CD4-positive, alpha-beta T cell (primary cell): ENCODE results near the gene TXNDC5. TPM values are rescaled to one million over a fixed set of nuclear protein-coding genes. Genes with fewer than 3 reads are reported as not detected.

Experiments used
- ATAC-seq: fragments of 200-7000 bp; cut with Tn5 transposase; one replicate; pipeline ENCODE4 v1.10.0; 2022; ENCODE audit warnings: mild to moderate bottlenecking; ENCODE audit not compliant: poor library complexity
- CTCF ChIA-PET: fragments of 350-600 bp; sonication (Branson Sonifier 250); formaldehyde crosslinking; loops from one replicate; lab custom pipeline; 2021; ENCODE audit warnings: antibody characterized with exemption, inconsistent platforms; lab: Charles Lee
- POLR2A ChIA-PET: fragments of 350-600 bp; sonication (Branson Sonifier 250); formaldehyde crosslinking; loops from one replicate; lab custom pipeline; 2021; ENCODE audit warnings: antibody characterized with exemption, inconsistent platforms; lab: Charles Lee
- DNase-seq, 14 experiments: peaks; one replicate each; pipeline ENCODE4 v3.0.0-alpha.2; 2013 to 2020; ENCODE audit warnings: mixed read lengths in 2 of 14
- H3K27ac ChIP-seq, 2 donors: one replicate each; pipeline versions ENCODE4 v1.5.1 to v1.7.0; 2013; ENCODE audit warnings: low read length in 2 of 2, low read depth in 1 of 2, mild to moderate bottlenecking in 1 of 2
- H3K27me3 ChIP-seq, 2 experiments: 1 replicate in 1 of 2; 2 replicates in 1 of 2; pipeline versions ENCODE4 v1.6.1 to v1.7.0; 2013; ENCODE audit warnings: low read length in 2 of 2, control low read depth in 1 of 2, mild to moderate bottlenecking in 1 of 2, moderate library complexity in 1 of 2; ENCODE audit not compliant: insufficient read depth in 2 of 2, control insufficient read depth in 1 of 2
- H3K36me3 ChIP-seq: one replicate; pipeline ENCODE4 v1.6.1; 2013; ENCODE audit warnings: low read length, control low read depth; ENCODE audit not compliant: insufficient read depth
- H3K4me1 ChIP-seq: one replicate; pipeline ENCODE4 v1.6.1; 2013; ENCODE audit warnings: low read length, control low read depth; ENCODE audit not compliant: insufficient read depth
- H3K4me3 ChIP-seq: one replicate; pipeline ENCODE4 v1.5.1; 2013; ENCODE audit warnings: mild to moderate bottlenecking, low read length, moderate library complexity
- H3K9me3 ChIP-seq, 2 experiments: 1 replicate in 1 of 2; 2 replicates in 1 of 2; pipeline versions ENCODE4 v1.6.1 to v1.7.0; 2013; ENCODE audit warnings: low read length in 2 of 2, mild to moderate bottlenecking in 2 of 2, control low read depth in 1 of 2, moderate library complexity in 1 of 2; ENCODE audit not compliant: control insufficient read depth in 1 of 2, insufficient read depth in 1 of 2
- H3K27ac Mint-ChIP-seq: one replicate; pipeline ENCODE4 v1.8.0; 2020; ENCODE audit warnings: mixed read lengths
- H3K27me3 Mint-ChIP-seq: one replicate; pipeline ENCODE4 v1.8.0; 2021; ENCODE audit warnings: mixed read lengths
- H3K36me3 Mint-ChIP-seq: one replicate; pipeline ENCODE4 v1.8.0; 2021; ENCODE audit warnings: low read depth, mixed read lengths
- H3K4me1 Mint-ChIP-seq: one replicate; pipeline ENCODE4 v1.8.0; 2021; ENCODE audit warnings: low read depth, mixed read lengths
- H3K4me3 Mint-ChIP-seq: one replicate; pipeline ENCODE4 v1.8.0; 2020; ENCODE audit warnings: mild to moderate bottlenecking, mixed read lengths
- H3K9me3 Mint-ChIP-seq: one replicate; pipeline ENCODE4 v1.8.0; 2020; ENCODE audit warnings: mixed read lengths
- intact Hi-C, 2 experiments: fragments of 100-400 bp; cut with DNase I in 1 of 2; cut with micrococcal nuclease in 1 of 2; formaldehyde crosslinking; loops; one replicate each; pipeline versions ENCODE4 v1.15.1 to v1.9.0; 2023 to 2025; cut with DNase I, micrococcal nuclease
- total RNA-seq, 174 experiments: library from RNA in 2 of 174; stranded (reverse) in 2 of 174; gene quantifications; one replicate each; pipeline ENCODE4 v1.2.3 and lab custom pipeline; 2021 to 2026
- TF ChIP-seq, protein P1 (sequence below): fragments of 200-600 bp; IDR thresholded peaks from one replicate; pipeline ENCODE4 v1.8.0; 2022; ENCODE audit warnings: antibody characterized with exemption, mild to moderate bottlenecking

The TXNDC5 gene
- total RNA-seq, 2 experiments from 2014 or later, result 4.2 to 7.8 TPM

DNA sequence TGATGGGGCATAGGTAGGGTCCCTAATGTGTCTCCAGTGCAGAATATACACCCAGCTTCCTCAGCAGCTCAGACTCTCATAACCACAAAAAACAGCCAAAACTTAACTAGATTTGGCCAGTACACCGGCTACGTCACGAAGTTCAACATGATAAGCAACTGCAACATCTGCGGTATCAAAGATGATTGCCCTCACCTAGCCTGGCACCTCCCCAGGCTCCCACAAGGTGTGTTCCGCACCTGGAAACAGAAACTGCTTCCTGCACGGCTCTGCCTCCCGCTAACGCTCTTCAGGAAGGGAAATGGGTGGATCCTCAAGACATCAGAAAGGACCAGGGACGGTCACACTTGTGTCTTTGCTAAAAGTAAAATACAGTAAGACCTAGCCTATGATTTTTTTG, 9.5 kb downstream of the TXNDC5 start:
- Mint-ChIP-seq H3K4me3 (no peak overlapping the region), H3K4me1 (no peaks in the 10 kb centered on the region), H3K9me3 (no peaks in the 10 kb centered on the region), H3K36me3 (peaks cover 82% of the 10 kb centered on the region), H3K27me3 (no peaks in the 10 kb centered on the region), H3K27ac (no peak overlapping the region)
- H3K27me3 ChIP-seq, result no peaks in the 10 kb centered on the region
- DNase-seq, result no peak
- H3K4me3 ChIP-seq, result no peak overlapping the region
- H3K9me3 ChIP-seq, result no peaks in the 10 kb centered on the region
- intact Hi-C loops, result no loop called here
- H3K4me1 ChIP-seq, result no peaks in the 10 kb centered on the region
- TF ChIP-seq, protein P1, sequence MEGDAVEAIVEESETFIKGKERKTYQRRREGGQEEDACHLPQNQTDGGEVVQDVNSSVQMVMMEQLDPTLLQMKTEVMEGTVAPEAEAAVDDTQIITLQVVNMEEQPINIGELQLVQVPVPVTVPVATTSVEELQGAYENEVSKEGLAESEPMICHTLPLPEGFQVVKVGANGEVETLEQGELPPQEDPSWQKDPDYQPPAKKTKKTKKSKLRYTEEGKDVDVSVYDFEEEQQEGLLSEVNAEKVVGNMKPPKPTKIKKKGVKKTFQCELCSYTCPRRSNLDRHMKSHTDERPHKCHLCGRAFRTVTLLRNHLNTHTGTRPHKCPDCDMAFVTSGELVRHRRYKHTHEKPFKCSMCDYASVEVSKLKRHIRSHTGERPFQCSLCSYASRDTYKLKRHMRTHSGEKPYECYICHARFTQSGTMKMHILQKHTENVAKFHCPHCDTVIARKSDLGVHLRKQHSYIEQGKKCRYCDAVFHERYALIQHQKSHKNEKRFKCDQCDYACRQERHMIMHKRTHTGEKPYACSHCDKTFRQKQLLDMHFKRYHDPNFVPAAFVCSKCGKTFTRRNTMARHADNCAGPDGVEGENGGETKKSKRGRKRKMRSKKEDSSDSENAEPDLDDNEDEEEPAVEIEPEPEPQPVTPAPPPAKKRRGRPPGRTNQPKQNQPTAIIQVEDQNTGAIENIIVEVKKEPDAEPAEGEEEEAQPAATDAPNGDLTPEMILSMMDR, result no peak
- no peak for ATAC-seq
- ChIA-PET POLR2A (no interaction called here), CTCF (no interaction called here)
- no peak overlapping the region for H3K27ac ChIP-seq
- H3K36me3 ChIP-seq, result peaks cover 57% of the 10 kb centered on the region

DNA sequence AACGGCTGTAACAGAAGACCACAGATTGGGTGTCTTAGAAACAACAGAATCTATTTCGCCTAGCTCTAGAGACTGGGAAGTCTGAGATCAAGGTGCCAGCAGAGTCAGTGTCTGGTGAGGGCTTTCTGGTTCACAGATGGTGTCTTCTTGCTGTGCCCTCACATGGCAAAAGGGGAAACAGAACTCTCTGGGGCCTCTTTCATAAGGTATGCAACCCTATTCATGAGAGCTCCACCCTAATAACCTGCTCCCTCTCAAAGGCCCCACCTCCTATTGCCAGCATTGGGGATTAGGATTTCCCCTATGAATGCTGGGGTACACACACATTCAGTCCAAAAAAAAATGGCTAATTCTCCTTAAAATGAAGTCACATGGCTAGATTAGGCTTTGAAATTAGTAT, 10.0 kb downstream of the TXNDC5 start:
- TF ChIP-seq, protein P1, result no peak
- Histone ChIP-seq H3K36me3 (peaks cover 61% of the 10 kb centered on the region), H3K27ac (no peak overlapping the region), H3K9me3 (no peaks in the 10 kb centered on the region), H3K4me3 (no peak overlapping the region), H3K4me1 (no peaks in the 10 kb centered on the region), H3K27me3 (no peaks in the 10 kb centered on the region)
- H3K4me1 Mint-ChIP-seq, result no peaks in the 10 kb centered on the region
- no peak for DNase-seq
- intact Hi-C loops, result no loop called here
- no peaks in the 10 kb centered on the region for H3K9me3 Mint-ChIP-seq
- H3K27ac Mint-ChIP-seq, result no peak overlapping the region
- ChIA-PET CTCF (no interaction called here), POLR2A (no interaction called here)
- no peak overlapping the region for H3K4me3 Mint-ChIP-seq
- H3K27me3 Mint-ChIP-seq, result no peaks in the 10 kb centered on the region
- peaks cover 86% of the 10 kb centered on the region for H3K36me3 Mint-ChIP-seq
- ATAC-seq, result no peak

DNA sequence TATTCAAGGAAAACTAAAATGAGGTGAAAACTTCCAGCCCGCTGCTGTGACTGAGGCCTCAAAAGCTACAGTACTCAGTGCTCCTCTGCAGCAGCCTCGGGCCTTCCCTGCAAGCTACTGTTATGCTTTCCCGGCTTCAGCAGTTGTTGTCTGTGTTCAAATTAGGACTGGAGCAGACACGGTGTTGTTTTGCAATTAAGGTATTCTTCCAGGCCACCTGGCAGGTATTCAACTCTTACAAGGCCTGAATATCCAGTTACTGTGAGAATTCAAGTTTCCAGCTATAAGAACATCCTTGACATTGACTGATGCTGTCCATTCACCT, 10.7 kb downstream of the TXNDC5 start:
- Mint-ChIP-seq H3K9me3 (no peaks in the 10 kb centered on the region), H3K4me3 (no peak overlapping the region), H3K36me3 (peaks cover 87% of the 10 kb centered on the region), H3K27me3 (no peaks in the 10 kb centered on the region), H3K4me1 (no peaks in the 10 kb centered on the region), H3K27ac (no peak overlapping the region)
- TF ChIP-seq, protein P1, result no peak
- Histone ChIP-seq H3K27me3 (no peaks in the 10 kb centered on the region), H3K4me3 (no peak overlapping the region), H3K36me3 (peaks cover 68% of the 10 kb centered on the region), H3K9me3 (no peaks in the 10 kb centered on the region), H3K4me1 (no peaks in the 10 kb centered on the region), H3K27ac (no peak overlapping the region)
- ChIA-PET CTCF (no interaction called here), POLR2A (no interaction called here)
- intact Hi-C loops, result loop anchor here in 1 of 2 experiments (2.0 kb wide), 1 partner anchor 319 kb away; no protein-coding TSS in a partner anchor
- DNase-seq (no peak), ATAC-seq (no peak)
